GM21528 (cell line): Measurements from ENCODE around the gene SDK1.
"Not testable (repeated sequence)": the region's sequence is repeated elsewhere in the genome, so short reads cannot be mapped to it uniquely, and the experiment has no call there.

Source experiments
- ATAC-seq: cut with Tn5 transposase; IDR thresholded peaks from one replicate; pipeline ENCODE4 v1.9.1; 2021; ENCODE audit warnings: mild to moderate bottlenecking, moderate library complexity; ENCODE audit not compliant: unreplicated experiment, low FRiP score

The SDK1 gene

DNA sequence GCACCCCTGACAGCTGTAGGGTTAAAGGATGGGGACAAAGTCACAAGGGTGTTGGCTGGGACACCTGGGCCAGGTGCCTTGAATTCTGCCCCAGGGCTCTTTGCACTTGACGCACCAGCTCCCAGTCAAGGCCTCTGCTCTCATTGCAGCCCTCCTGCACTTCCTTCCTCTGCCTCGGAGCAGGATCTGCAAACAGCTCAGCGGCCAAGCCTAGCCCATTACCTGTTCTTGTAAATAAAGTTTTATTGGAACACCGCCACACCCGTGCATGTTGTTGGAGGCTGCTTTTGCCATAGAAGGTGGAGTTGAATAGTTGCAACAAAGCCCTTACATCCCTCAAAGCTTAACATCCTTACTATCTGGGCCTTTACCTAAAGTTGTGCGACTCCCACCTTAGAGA lies 897.2 kb downstream of the SDK1 start:
- no peak for ATAC-seq

- ATAC-seq: no peak
Measured at GRCh38 chr7:4200546-4201094, 899.6 kb downstream of the SDK1 start.

- ATAC-seq: no peak
Measured at GRCh38 chr7:4201566-4201965, 900.5 kb downstream of the SDK1 start.

GRCh38 chr7:4202154-4202736 lies 901.2 kb downstream of the SDK1 start:
- no peak for ATAC-seq

DNA sequence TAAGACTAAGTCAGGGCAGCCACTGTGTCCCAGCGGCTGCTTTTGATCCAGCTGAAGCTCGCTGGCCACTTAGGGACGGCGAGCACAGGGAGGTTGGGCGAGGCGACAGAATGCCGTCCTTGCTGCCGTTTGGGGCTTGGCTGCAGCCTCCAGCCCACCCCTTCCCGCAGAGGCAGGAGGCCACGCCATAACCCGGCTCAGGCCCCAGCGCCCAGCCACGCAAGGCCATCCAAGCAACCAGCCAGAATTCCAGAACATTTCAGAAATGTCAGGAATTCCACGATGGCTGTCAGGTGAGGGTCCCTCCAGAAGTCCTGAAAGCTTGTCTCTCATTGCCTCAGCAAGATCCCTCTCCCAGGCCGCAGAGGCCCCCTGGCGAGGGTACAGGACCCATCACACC lies 901.9 kb downstream of the SDK1 start:
- no peak for ATAC-seq

DNA sequence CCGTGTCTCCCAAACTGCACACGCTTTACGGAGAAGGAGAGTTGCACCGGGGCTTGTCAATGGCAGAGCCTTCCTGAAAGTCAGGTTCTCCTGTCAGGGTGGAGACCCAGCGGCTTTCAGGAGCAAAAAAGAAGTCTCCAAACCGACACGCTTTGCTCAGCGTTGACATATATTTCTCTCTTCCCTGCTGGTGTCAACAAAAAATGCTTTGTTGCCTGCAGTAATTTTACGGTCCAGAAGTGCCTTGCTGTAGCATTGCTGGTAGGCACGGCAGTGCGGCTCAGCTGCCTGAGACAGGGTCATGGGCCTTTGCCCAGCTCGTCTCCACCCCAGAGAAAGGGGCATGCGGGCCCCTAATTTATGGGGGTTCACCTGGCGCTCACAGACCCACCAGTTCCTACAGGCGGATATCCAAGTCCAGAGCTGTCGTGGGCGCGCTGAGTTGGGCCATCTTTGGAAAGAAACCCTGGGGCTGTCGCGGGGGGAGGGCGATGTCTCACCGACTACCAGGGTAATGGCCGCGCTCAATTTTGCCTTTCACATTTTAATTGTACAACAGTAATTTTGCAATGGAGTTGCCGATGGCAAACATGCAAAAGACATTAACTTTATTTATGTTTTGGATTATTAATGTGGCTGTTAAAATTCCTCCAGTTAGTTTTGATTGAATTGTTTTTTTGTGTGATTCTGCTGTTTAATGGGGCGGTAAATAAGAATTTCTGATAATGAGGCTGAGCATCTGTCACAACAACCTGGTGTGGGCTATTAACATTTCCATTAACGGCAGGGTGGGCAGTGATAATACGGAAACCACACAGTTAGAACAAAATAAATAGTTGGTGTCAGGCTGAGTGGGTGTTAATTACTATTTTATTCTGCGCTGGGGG lies 902.8 kb downstream of the SDK1 start:
- ATAC-seq: no peak

DNA sequence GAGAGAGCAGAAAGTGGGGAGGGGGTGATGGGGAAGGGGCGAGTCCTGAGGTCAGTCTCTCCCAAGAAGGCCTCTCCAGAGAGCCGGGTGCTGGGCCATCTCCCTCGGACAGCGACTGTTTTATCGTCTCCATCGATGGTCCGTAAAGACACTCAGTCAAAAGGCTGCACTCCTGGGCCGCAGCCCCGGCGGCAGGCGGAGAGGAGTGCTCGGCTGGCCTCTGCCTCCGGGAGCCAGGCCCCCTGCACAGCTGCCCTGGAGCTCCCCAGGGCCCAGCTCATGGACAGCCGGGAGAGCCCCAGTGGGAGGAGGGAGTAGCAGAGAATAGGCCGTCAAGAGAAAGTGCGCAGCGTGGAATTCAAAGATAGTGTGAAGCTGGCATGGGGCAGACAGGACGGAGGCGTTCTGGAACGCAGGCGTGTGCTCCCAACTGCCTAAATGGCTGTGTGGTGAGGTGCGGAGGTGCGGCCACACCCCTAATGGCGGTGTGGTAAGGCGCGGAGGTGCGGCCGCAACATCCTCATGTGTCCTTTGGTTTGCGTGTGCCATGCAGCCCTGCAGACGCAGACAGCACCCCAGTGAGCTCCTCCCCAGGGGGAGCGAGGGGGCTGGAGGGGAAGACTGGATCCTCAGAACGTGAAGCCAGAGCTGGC lies 903.6 kb downstream of the SDK1 start:
- ATAC-seq: no peak

GRCh38 chr7:4205828-4206227 lies 904.8 kb downstream of the SDK1 start:
- ATAC-seq: no peak

DNA sequence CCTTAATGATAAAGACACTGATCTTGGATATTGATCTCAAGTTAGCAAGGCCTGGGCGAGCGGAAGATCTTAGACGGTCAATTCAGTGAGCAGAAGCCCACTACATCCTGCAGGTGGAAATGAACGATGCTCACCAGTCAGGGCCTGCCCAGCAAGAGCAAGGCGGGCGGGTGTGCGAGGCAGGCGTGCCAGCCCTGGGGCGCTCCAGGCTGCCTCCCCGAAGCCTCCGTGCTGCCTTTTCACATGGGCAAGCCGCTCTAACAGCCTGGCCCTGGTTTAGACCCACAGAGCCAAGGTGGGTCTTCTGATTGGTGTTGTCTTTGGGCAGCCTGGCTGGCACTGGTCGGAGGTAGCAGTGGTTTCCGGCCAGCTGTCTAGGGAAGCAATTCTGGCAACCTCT lies 906.0 kb downstream of the SDK1 start:
- no peak for ATAC-seq

- ATAC-seq: no peak
Measured at GRCh38 chr7:4208086-4208485, 907.0 kb downstream of the SDK1 start.

DNA sequence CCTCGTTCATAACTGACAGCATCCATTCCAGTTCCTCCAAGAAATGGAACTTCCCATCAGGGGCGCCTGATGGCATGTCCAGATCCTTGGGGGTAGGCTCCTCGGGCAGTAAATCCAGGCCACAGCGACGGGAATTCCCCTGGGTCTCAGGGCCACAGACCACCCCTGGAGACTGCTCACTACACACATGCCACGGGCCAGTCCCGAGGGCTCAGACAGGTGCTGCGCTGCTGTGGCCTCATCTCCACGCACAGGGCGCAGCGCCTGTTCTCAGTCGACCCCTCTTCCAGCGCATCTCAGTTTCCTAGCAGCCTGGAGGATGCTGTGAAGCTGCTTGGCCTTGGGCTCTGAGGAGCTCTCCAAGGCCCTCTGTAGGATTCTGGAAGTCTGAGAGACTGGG lies 907.5 kb downstream of the SDK1 start:
- no peak for ATAC-seq

- no peak for ATAC-seq
Measured at GRCh38 chr7:4209126-4209525, 908.1 kb downstream of the SDK1 start.

DNA sequence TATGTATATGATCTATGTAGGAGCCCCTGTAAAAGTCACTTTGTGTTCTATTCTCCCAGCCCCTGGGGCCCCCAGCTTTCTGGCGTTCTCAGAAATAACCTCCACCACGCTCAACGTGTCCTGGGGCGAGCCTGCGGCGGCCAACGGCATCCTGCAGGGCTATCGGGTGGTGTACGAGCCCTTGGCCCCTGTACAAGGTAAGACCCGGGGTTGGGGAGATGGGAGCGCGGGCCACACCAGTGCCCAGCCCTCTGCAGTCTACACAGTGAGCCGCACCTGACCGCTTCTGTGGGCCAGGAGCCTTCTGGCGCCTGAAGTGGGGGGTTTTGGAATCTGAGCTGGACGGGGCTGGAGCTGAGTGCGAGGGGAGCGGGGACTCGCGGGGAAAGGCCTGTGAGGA lies 908.9 kb downstream of the SDK1 start:
- no peak for ATAC-seq

DNA sequence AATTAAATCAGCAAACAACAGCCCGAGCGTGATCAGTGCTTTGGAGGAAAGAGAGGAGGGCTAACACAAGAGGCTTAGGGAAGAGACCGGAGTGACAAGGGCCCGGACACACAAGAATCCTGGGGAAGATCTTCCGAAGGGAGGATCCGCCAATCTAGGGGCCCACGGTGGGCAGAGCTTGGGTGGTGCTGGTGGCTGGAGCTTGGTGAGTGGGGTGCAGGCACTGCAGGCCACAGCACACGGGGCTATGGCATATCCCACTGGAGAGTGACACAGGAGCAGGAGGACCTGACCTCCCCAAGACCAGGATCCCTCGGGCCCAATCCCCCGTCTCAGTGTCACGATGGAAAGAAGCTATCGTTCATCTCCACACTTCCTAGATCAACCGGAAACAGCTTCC lies 909.8 kb downstream of the SDK1 start:
- no peak for ATAC-seq

DNA sequence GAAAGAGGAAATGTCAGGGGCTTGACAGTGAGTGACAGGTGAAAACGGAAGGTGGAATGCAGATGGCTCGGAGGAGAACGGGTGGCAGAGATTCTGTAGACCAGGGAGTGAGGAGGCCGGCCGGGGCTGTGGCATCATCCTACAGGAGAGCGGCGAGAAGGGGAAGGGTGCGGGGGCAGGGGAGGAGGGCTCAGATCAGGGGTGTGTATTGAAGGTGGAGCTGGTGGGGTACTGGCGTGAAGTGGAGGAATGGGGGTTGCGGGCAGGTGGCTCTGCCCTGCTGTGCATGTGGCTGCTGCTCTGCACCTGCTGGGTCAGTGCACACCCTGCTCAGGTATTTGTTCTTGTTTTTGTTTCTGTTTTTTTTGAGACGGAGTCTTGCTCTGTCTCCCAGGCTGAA lies 910.2 kb downstream of the SDK1 start:
- no peak for ATAC-seq

GRCh38 chr7:4212376-4212775 lies 911.3 kb downstream of the SDK1 start:
- ATAC-seq: no peak

- no peak for ATAC-seq
Measured at GRCh38 chr7:4214291-4215155, 913.5 kb downstream of the SDK1 start.

DNA sequence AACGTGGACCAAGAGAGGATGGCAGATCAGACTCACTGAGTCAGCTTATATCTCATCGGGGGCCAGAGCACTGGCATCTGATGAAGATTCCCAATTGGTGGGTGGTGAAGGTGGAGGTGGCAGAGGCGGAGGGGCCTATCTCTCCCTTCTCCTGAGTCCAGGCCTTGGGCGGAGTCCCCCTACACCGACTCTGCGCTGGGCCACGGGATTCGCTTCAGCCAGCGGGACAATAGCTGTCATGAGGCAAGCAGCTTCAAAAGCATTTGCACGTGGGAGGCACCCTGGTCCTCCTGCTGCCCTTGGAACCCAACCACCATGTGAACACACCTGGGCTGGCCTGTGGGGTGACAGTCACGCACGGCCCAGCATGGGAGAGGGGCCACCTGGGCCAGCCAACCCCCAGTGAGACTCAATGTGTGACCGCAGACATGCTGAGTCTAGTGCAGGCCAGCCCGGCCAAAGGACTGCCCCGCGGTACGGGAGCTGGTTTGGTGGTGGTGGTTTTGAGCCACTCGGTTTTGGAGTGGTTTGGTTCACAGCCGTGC lies 914.2 kb downstream of the SDK1 start:
- ATAC-seq: no peak

DNA sequence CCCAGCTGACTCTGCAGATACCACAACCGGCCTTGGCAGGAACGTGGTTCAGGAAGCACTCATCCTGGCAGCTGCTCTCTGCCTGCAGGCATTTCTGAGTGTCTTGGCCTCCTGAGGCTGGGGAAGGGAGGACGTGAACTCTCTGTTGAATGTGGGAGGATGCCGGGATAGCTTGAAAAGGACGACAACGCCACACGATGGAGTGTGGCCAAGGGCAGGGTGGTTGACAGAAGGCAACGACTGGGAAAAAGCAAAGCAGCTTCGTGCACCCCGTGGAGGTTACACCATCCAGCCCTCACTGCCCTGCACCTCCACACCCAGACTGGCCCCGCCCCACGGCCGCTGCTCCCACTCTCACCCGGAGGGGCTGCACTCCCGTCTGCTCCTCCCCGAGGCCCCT lies 915.0 kb downstream of the SDK1 start:
- no peak for ATAC-seq

DNA sequence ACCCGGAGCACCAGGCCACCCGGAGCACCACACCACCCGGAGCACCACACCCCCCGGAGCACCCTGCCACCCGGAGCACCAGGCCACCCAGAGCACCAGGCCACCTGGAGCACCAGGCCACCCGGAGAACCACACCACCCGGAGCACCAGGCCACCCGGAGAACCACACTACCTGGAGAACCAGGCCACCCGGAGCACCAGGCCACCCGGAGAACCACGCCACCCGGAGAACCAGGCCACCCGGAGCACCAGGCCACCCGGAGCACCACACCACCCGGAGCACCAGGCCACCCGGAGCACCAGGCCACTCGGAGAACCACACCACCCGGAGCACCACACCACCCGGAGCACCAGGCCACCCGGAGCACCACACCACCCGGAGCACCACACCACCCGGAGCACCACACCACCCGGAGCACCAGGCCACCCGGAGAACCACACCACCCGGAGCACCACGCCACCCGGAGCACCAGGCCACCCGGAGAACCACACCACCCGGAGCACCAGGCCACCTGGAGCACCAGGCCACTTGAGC lies 916.1 kb downstream of the SDK1 start:
- not testable (repeated sequence) for ATAC-seq
